Hematopoietic multipotent progenitor cell treated with erythropoietin and hydrocortisone succinate and interleukin-3 and kit ligand, for 17 days (in vitro differentiated cells): ENCODE data around the gene SYNGR1.
"Not testable (repeated sequence)": the region's sequence is repeated elsewhere in the genome, so short reads cannot be mapped to it uniquely, and the experiment has no call there.

ENCODE experiments used
- DNase-seq: peaks from one replicate; pipeline ENCODE4 v3.0.0-alpha.2; 2015; ENCODE audit warnings: low spot score

Gene SYNGR1

DNA sequence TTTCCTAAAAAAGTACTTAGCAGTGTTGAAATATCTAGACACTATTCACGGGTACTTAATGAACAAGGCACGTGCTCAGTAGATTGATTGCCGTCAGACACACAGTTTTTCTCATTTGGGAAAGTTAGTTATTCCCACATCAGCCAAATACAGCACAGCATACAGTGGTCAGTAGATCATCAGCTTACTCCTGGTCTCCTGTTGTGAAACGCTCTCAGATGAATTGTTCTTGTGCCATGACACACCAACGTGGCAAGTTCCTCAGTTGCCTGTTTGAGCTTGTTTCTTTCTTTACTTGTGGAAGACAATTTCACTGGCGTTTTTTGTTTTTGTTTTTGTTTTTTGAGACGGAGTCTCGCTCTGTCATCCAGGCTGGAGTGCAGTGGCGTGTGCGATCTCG, 58.4 kb downstream of the SYNGR1 start:
- no peak for DNase-seq

DNA sequence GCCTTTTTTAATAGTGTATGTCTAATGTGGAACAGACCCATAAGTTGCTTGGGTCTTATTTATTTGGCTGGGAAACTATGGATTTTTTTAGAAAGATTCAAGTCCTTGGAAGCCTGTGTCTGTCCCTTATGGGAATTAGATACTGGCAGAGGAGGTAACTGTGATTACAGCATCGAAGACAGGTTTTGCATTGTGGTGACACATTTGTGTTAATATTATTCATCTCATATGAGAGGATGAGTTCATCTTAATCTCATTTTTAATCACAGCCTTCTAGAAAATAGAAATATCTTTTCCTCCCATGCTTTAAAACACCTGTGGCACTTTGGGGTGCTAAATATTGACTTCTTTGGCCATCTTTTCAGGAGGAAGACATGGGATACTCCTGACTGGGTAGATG, 59.0 kb downstream of the SYNGR1 start:
- DNase-seq: no peak

DNA sequence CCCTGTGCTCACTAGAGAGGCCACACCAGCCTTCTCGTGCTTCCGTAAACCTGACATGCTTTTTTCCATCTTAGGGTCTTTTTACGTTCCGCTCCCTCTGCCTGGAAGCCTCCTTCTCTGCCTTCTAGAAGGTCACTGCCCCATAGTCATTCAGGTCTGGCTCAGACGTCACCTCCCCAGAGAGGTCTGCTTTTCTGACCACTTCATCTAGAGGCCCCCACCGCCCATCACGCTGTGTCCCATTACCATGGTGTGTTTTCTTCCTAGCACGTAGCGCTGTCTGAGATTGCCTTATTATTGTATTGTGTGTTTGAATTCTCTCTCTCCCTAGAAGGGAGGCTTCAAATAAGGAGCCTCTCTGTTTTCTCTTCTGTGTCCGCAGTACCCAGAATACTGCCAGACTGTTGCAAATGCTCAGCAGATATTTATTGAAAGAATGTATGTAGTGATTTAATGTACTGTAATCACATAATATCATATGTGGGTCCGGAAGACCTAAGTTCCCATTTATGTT, 59.8 kb downstream of the SYNGR1 start:
- no peak for DNase-seq

DNA sequence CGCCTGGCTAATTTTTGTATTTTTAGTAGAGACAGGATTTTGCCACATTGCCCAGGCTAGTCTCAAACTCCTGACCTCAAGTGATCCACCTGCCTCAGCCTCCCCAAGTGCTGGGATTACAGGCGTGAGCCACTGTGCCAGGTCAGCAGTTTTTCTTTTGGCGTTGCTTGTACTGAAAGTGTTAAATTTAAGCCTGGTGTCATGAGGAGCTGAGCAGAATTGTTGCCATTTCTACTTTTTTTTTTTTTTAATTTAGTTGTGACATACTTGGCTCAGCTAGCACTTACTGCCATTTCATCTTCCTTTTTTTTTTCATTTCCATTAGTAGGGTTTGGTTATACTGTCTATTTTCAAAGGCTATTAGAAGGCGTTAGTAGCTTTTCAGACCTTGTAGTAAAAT, 60.5 kb downstream of the SYNGR1 start:
- DNase-seq: no peak

- not testable (repeated sequence) for DNase-seq
Measured at GRCh38 chr22:39411828-39412365, 62.1 kb downstream of the SYNGR1 start.

DNA sequence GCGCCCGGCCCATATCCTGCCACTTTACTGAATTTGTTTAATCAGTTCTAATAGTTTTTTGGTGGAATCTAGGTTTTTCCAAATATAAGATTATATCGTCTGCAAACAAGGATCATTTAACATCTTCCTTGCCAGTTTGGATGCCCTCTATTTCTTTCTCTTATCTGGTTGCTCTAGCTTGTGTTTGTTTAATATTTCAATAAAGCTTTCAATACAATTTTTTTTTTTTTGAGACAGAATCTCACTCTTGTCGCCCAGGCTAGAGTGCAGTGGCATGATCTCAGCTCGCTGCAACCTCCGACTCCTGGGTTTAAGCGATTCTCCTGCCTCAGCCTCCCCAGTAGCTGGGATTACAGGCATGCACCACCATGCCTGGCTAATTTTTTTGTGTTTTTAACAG, 63.4 kb downstream of the SYNGR1 start:
- not testable (repeated sequence) for DNase-seq

DNA sequence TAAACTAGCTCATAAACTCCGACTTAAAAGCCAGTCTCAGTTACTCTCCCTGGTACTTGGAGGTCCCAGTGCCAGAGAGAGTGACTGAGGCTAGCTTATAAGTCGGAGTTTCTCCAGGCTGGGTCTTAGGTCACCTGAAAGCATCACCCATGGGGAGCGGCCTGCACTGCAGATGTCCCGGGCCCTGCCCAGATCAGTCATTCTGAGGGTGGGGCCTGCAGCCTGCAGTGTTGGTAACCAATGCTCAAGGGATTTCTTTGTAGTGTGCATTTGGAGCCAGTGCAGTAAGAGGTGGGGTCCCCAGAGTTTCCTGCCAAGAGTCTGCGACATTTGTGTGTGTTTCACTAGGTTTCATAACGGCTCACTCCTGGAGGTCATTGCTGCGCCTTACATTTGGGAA, 64.6 kb downstream of the SYNGR1 start:
- no peak for DNase-seq

DNA sequence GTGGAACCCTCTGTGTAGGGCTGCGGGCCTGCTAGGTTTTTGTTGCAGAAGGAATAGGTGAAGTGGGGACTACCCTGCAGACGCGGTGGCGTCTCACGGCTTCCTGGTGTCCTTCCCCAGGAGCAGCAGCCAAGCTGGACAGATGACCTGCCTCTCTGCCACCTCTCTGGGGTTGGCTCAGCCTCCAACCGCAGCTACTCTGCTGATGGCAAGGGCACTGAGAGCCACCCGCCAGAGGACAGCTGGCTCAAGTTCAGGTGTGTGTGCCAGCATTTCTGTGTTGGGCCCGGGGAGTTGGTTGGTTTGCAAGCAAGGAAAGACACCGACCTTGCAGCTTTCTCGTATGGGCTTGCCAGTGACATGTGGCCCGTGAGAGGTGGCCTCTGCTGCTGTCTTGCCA, 65.1 kb downstream of the SYNGR1 start:
- no peak for DNase-seq

GRCh38 chr22:39415506-39415905, 65.7 kb downstream of the SYNGR1 start:
- DNase-seq: no peak

GRCh38 chr22:39416319-39416718, 66.5 kb downstream of the SYNGR1 start:
- DNase-seq: no peak

- DNase-seq: no peak
Measured at GRCh38 chr22:39417641-39418040, 67.8 kb downstream of the SYNGR1 start.

DNA sequence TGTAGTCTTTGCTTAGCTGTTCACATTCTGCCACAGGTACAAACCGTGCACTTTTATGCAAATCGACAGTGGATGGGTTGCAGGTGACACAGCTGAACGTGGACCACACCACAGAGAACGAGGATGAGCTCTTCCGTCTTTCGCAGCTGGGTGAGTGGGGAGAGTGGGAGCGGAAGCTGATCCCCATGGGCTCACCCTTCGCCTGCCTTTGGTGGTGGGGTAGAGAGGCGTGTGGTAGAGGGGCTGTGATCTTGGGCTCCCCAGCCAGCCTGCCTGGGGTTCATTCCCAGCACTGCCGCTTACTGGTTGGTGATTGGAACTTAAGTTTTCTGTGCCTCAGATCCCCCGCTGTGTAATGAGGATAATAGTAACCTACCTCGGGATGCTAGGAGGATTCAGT, 68.9 kb downstream of the SYNGR1 start:
- DNase-seq: no peak

DNA sequence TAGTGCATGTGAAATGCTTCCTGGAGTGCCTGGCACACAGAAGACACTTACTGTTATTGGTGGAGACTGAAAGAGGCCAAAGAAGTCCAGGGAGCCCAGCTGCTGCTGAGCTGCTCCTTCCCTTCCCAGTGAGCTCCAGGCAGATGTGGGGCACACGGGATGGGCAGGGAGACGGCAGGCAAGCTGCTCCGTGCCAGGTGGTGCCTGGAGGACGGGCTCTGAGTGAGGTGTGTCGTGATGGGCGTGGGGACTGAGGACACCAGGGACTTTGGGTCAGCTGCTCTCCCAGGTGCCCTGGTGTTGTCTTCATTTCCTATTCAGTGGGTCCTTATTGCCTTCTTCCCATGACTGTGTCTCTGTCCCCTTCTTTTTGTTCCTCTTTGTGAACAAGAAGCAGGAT, 69.3 kb downstream of the SYNGR1 start:
- DNase-seq: no peak

DNA sequence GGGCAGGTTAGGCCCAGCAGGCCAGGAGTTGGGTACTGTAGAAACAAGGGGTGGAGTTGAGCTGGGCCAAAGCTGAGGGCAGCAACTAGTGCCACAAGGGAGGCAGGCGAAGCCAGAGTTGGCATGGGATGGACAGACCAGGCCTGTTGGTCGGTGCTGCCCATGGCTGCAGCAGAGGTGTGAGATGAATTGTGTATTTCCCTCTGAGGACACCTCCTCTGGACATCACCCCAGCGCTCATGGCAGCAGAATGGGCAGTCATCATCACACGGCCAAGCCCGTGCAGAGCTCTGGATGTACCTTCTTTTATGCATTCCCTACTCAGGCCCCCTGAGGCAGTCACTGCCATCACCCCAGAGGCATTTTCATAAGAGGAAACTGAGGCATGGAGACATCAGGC, 70.1 kb downstream of the SYNGR1 start:
- DNase-seq: no peak

DNA sequence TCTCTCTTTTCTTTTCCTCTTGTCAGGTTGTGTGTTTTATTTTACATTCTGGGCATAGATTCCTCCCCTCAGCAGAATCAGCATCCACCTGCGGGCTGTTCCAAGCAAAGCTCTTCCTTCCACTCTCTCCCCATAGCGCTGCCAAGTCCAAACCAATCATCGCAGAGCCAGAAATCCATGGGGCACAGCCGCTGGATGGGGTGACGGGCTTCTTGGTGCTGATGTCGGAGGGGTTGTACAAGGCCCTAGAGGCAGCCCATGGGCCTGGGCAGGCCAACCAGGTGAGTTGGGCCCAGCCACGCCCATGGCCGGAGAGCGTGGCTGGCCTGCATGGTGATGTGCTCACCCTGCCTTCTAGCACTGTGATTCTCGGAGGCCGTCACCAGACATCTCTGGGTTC, 71.9 kb downstream of the SYNGR1 start:
- no peak for DNase-seq

- DNase-seq: no peak
Measured at GRCh38 chr22:39422101-39422500, 72.3 kb downstream of the SYNGR1 start.

DNA sequence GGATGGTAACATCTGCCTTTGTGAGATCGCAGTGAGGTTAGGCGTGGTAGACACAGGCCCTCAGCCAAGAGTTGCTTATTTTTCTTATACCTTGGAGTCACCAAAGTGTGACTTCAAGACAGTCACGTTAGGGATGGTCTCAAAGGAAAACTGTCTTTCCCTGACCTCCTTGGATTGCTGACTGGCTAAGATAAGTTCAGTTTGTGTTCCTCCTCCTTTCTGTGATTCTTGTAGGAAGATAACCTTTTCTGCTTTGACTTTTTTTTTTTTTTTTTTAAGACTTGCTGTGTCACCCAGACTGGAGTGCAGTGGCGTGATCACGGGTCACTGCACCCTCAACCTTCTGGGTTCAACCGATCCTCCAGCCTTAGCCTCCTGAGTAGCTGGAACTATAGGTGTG, 72.9 kb downstream of the SYNGR1 start:
- peak; percentile 57 for DNase-seq

DNA sequence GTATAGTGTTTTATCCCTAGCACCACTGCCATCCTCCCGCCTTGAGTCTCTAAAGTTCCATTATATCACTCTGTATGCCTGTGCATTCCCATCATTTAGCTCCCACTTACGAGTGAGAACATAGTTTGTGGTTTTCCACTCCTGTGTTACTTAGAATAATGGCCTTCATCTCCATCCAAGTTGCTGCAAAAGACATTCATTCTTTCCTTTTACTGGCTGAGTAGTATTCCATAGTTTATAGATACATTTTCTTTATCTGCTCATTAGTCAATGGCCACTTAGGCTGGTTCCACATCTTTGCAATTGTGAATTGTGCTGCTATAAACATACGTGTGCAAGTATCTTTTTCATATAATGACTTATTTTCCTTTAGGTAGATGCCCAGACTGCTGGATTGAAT, 74.2 kb downstream of the SYNGR1 start:
- no peak for DNase-seq

- DNase-seq: no peak
Measured at GRCh38 chr22:39426380-39427043, 76.7 kb downstream of the SYNGR1 start.

DNA sequence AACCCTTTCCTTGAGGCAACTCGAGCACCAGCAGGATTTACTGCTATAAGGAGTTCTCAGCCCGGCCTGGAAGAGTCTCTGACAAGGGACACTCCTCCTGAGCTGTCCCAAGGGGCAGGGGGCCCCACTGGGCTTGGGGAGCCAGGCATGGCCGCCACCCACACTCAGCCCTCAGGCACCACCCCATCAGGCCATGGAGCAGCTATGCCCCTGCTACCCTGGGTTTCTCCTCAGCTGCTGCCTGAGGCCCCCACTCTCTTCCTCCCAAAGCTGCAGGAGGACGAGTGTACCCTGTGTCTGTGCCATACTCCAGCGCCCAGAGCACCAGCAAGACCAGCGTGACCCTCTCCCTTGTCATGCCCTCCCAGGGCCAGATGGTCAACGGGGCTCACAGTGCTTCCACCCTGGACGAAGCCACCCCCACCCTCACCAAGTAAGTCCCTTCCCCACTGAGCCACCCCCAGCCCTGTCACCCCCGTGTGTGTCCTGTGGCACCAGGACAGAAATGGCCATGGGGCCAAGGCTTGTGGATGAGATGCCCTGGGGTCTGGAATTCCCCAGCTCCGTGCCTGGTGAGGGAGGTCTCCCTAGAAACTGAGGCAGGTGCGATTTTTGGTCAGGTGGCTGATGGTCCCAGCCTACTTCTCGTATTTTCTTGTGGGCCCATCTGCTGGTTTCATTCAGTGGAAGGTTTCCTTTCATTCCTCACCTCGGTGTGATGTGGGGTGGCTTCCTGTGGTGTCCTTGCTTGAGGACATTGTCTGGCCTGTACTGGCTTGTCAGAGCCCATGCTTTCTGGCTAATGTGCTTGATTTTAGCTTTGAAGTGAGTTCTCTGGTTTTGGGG, 78.2 kb downstream of the SYNGR1 start:
- DNase-seq: no peak

DNA sequence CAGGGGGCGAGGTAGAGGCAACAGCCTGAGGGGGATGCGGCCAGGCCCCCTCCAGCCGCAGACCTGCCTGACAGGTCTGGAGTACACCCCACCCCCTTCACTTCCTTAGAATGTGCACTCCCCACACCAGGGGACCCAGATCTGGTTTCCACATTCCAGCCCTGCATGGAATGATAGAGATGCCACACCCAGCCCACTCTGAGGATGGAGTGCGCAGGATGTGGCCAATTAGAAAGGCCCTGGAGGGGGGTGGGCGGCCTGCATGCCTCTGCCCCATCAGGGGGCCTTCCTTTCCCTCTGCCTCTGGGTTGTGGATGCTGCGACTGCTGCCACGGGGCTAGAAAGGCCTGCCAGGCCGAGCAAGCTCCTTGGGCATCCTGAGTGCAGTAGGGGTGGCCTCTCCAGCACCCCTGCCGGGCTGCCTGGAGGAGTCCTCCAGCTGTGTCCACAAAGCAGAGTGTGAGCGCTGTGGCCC, 78.8 kb downstream of the SYNGR1 start:
- no peak for DNase-seq

GRCh38 chr22:39429186-39429585, 79.4 kb downstream of the SYNGR1 start:
- DNase-seq: no peak
